HepG2 (cell line): ENCODE results near the gene POU2F1. TPM values are rescaled to one million over a fixed set of nuclear protein-coding genes. Genes with fewer than 3 reads are reported as not detected.

Experiments
- ATAC-seq: fragments of 200-7000 bp; cut with Tn5 transposase; 3 replicates; pipeline ENCODE4 v1.9.1; 2020; ENCODE audit warnings: mild to moderate bottlenecking, moderate library complexity
- BruUV-seq: library from RNA; stranded (reverse); fragments of 400-500 nt; replicated peaks from 2 replicates; lab custom pipeline; 2021; lab: Mats Ljungman, UMichigan
- CTCF ChIA-PET: fragments of 300-600 bp; formaldehyde crosslinking; extraction: SDS; loops from one replicate; lab custom pipeline; 2021; ENCODE audit warnings: low total read pairs, inconsistent platforms, low intra/inter-chr PET ratio; lab: Yijun Ruan, JAX
- POLR2A ChIA-PET: fragments of 350-600 bp; sonication (Branson Sonifier 250); formaldehyde crosslinking; loops from one replicate; lab custom pipeline; 2020; ENCODE audit warnings: antibody characterized with exemption, inconsistent platforms; lab: Yijun Ruan, JAX
- DNase-seq: peaks from one replicate; pipeline ENCODE4 v3.0.0-alpha.2; 2015; ENCODE audit warnings: low spot score
- FAIRE-seq: peaks from 3 replicates; lab custom pipeline; 2011; peaks lifted over from hg19 to GRCh38; lab: Jason Lieb, UNC
- H2AFZ ChIP-seq: one replicate; pipeline ENCODE4 v1.6.1; 2011; ENCODE audit warnings: low read length, inconsistent platforms
- H3K27ac ChIP-seq: fragments of 300-600 bp; 3 replicates; pipeline ENCODE4 v1.8.0; 2011; ENCODE audit warnings: mixed run types, mild to moderate bottlenecking, mixed read lengths, low read length, inconsistent platforms; ENCODE audit not compliant: insufficient read depth; ENCODE audit errors: extremely low read length
- H3K27me3 ChIP-seq, 2 experiments: fragments of 200-600 bp in 1 of 2; 2 replicates in 1 of 2; 3 replicates in 1 of 2; pipeline versions ENCODE4 v1.6.0 to v1.8.0; 2011; ENCODE audit warnings: low read length in 2 of 2, mild to moderate bottlenecking in 2 of 2, moderate library complexity in 2 of 2, inconsistent platforms in 1 of 2; ENCODE audit not compliant: insufficient read depth in 2 of 2, control insufficient read depth in 1 of 2
- H3K36me3 ChIP-seq, 2 experiments: fragments of 200-600 bp in 1 of 2; replicated peaks in 1 of 2; 2 replicates in 1 of 2; 3 replicates in 1 of 2; pipeline versions ENCODE4 v1.5.1 to v1.8.0; 2011; ENCODE audit warnings: low read length in 2 of 2, inconsistent platforms in 1 of 2; ENCODE audit not compliant: insufficient read depth in 2 of 2, control insufficient read depth in 1 of 2
- H3K4me1 ChIP-seq: 2 replicates; pipeline ENCODE4 v1.5.1; 2012; ENCODE audit warnings: low read length, inconsistent platforms; ENCODE audit not compliant: insufficient read depth
- H3K4me2 ChIP-seq: 2 replicates; pipeline ENCODE4 v1.6.0; 2011; ENCODE audit warnings: low read depth, low read length, inconsistent platforms
- H3K4me3 ChIP-seq, 3 experiments: fragments of 200-600 bp in 1 of 3; sonication (generic), shearing (Covaris generic) in 1 of 3; replicated peaks in 1 of 3; 2 replicates each; pipeline ENCODE4 v1.5.1; 2011 to 2016; ENCODE audit warnings: low read length in 3 of 3, inconsistent platforms in 2 of 3, low read depth in 2 of 3, mild to moderate bottlenecking in 2 of 3, control low read depth in 1 of 3, mixed read lengths in 1 of 3; ENCODE audit not compliant: insufficient read depth in 1 of 3
- H3K79me2 ChIP-seq: one replicate; pipeline ENCODE4 v1.6.1; 2011; ENCODE audit warnings: low read length, inconsistent platforms; ENCODE audit not compliant: insufficient read depth
- H3K9ac ChIP-seq: 2 replicates; pipeline ENCODE4 v1.6.0; 2011; ENCODE audit warnings: mild to moderate bottlenecking, low read depth, low read length, inconsistent platforms; ENCODE audit not compliant: insufficient read depth
- H3K9me3 ChIP-seq: 2 replicates; pipeline ENCODE4 v1.5.1; 2012; ENCODE audit warnings: mild to moderate bottlenecking, low read length
- H4K20me1 ChIP-seq: 2 replicates; pipeline ENCODE4 v1.6.0; 2011; ENCODE audit warnings: inconsistent platforms, mild to moderate bottlenecking, low read length, moderate library complexity; ENCODE audit not compliant: insufficient read depth
- HNF4G ChIP-seq, 2 experiments: sonication (generic) in 1 of 2; formaldehyde crosslinking in 1 of 2; IDR thresholded peaks; 2 replicates each; pipeline versions ENCODE4 v1.4.0 to v1.6.1; 2011 to 2020; ENCODE audit warnings: borderline replicate concordance in 2 of 2, low read depth in 2 of 2, mild to moderate bottlenecking in 2 of 2, low read length in 1 of 2, missing genetic modification reagents in 1 of 2, moderate library complexity in 1 of 2
- MEIS2 ChIP-seq: sonication (generic); formaldehyde crosslinking; IDR thresholded peaks from 2 replicates; pipeline ENCODE4 v1.9.0; 2021; ENCODE audit warnings: mild to moderate bottlenecking, missing genetic modification reagents
- NR1H2 ChIP-seq: sonication (generic); formaldehyde crosslinking; IDR thresholded peaks from 2 replicates; pipeline ENCODE4 v1.8.1; 2022; ENCODE audit warnings: low read depth, missing genetic modification reagents, borderline replicate concordance
- PAWR ChIP-seq: sonication (generic); formaldehyde crosslinking; IDR thresholded peaks from 2 replicates; pipeline ENCODE4 v1.4.0; 2020; ENCODE audit warnings: missing genetic modification reagents, mild to moderate bottlenecking, borderline replicate concordance
- REXO4 ChIP-seq: sonication (generic); formaldehyde crosslinking; IDR thresholded peaks from 2 replicates; pipeline ENCODE4 v1.8.0; 2022; ENCODE audit warnings: missing genetic modification reagents, mild to moderate bottlenecking, borderline replicate concordance
- WGBS: methylation state at CpG from one replicate; pipeline ENCODE4 v1.1.6; 2017; ENCODE audit warnings: low lambda C conversion rate; 5-methylcytosine and 5-hydroxymethylcytosine counted together
- in situ Hi-C: cut with HindIII; loops from 2 replicates; pipeline ENCODE4 v1.10.0; 2017; ENCODE audit warnings: low pct_unique_long_range_greater_than_20kb; ENCODE audit not compliant: extremely low pct_ligation_motif_present
- intact Hi-C: fragments of 100-400 bp; cut with micrococcal nuclease; formaldehyde crosslinking; loops from one replicate; pipeline ENCODE4 v1.10.0; 2022; ENCODE audit not compliant: unreplicated experiment
- polyA plus RNA-seq, 8 experiments: library from polyadenylated mRNA; depleted of rRNA in 3 of 8; stranded (reverse) in 7 of 8; unstranded in 1 of 8; fragments of >200 nt; fragmentation: Illumina TruSeq in 4 of 8; extraction: Trizol in 4 of 8; gene quantifications; 2 replicates each; pipeline versions ENCODE4 v1.2.1 to v1.2.3, GENCODE V29; 2011 to 2016; ENCODE audit warnings: low read depth in 4 of 8, missing spikeins in 1 of 8, mixed read lengths in 1 of 8; ENCODE audit not compliant: insufficient read depth in 1 of 8
- total RNA-seq, 5 experiments: library from RNA; depleted of rRNA; stranded (reverse); fragments of >200 nt; fragmentation: Illumina TruSeq; extraction: Trizol; gene quantifications; 2 replicates each; pipeline ENCODE4 v1.2.3, GENCODE V29; 2016; ENCODE audit warnings: low read depth in 1 of 5
- TF ChIP-seq, protein P1 (sequence below): sonication (generic); formaldehyde crosslinking; IDR thresholded peaks from 2 replicates; pipeline ENCODE4 v1.8.1; 2023; ENCODE audit warnings: mild to moderate bottlenecking, moderate library complexity, missing genetic modification reagents
- TF ChIP-seq, protein P2 (sequence below): sonication (generic); formaldehyde crosslinking; IDR thresholded peaks from 2 replicates; pipeline ENCODE4 v1.4.0; 2020; ENCODE audit warnings: low read depth, missing genetic modification reagents
- TF ChIP-seq, protein P3 (sequence below): sonication (generic); formaldehyde crosslinking; IDR thresholded peaks from 2 replicates; pipeline ENCODE4 v1.4.0; 2020; ENCODE audit warnings: mild to moderate bottlenecking, missing genetic modification reagents

Gene POU2F1
- total and polyA plus RNA-seq, 2 of the 13 experiments (the other 11 are each of a cell fraction or from before 2014, with no cell fraction given) = 10.2 to 13.0 TPM

DNA sequence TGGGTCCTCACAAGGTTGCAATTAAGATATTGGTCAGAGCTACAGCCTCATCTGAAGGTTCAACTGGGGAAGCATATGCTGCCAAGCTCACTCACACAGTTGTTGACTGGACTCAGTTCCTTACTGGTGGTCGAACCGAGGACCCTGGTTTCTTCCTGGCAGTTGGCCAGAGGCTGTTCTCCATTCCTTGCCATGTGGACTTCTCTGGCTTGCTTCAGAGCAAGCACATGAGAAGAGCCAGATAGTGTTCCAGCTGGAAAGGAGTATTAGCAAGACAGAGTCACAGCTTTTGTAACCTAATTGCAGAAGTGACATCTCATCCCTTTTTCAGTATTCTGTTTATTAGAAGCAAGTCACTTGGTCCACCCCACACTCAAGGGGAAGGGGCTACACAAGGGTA, 23.6 kb downstream of the POU2F1 start:
- no peak overlapping the region for H3K9ac ChIP-seq
- ATAC-seq (no peak), FAIRE-seq (no peak), DNase-seq (no peak)
- H3K4me3 ChIP-seq = no peak overlapping the region
- H3K4me2 ChIP-seq = no peak overlapping the region
- no peaks in the 10 kb centered on the region for H3K36me3 ChIP-seq
- POLR2A ChIA-PET = interaction anchor here (2.1 kb wide), 1 partner anchor 24 kb away, joined by 5 read pairs; the partner anchor contains the start of gene POU2F1
- H4K20me1 ChIP-seq = no peaks in the 10 kb centered on the region
- H3K4me1 ChIP-seq = peaks cover 4% of the 10 kb centered on the region
- no peaks in the 10 kb centered on the region for H3K27me3 ChIP-seq
- no peak overlapping the region for H3K27ac ChIP-seq
- H2AFZ ChIP-seq = no peak overlapping the region
- in situ Hi-C loops (no loop called here), intact Hi-C loops (no loop called here)
- BruUV-seq = no TSS peak
- H3K79me2 ChIP-seq = peaks cover 50% of the 10 kb centered on the region
- TF ChIP-seq, protein P1, sequence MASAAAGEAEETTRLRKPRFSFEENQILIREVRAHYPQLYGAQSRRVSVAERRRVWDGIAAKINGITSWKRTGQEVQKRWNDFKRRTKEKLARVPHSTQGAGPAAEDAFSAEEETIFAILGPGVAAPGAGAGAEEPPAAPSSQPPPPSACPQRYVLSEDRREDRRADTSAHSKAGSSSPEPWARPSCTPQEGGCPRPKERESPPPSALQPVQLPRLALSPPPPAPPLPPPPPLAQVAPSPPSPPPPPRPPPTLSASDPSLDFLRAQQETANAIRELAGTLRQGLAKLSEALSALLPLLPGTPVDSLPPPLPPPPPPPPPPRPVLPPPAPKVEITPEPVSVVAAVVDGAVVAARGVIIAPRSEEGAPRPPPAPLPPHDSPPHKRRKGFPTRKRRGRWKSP (CRISPR knock-in tag) = no peak
- TF ChIP-seq, protein P2, sequence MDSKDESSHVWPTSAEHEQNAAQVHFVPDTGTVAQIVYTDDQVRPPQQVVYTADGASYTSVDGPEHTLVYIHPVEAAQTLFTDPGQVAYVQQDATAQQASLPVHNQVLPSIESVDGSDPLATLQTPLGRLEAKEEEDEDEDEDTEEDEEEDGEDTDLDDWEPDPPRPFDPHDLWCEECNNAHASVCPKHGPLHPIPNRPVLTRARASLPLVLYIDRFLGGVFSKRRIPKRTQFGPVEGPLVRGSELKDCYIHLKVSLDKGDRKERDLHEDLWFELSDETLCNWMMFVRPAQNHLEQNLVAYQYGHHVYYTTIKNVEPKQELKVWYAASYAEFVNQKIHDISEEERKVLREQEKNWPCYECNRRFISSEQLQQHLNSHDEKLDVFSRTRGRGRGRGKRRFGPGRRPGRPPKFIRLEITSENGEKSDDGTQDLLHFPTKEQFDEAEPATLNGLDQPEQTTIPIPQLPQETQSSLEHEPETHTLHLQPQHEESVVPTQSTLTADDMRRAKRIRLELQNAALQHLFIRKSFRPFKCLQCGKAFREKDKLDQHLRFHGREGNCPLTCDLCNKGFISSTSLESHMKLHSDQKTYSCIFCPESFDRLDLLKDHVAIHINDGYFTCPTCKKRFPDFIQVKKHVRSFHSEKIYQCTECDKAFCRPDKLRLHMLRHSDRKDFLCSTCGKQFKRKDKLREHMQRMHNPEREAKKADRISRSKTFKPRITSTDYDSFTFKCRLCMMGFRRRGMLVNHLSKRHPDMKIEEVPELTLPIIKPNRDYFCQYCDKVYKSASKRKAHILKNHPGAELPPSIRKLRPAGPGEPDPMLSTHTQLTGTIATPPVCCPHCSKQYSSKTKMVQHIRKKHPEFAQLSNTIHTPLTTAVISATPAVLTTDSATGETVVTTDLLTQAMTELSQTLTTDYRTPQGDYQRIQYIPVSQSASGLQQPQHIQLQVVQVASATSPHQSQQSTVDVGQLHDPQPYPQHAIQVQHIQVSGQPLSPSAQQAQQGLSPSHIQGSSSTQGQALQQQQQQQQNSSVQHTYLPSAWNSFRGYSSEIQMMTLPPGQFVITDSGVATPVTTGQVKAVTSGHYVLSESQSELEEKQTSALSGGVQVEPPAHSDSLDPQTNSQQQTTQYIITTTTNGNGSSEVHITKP (CRISPR knock-in tag) = no peak
- TF ChIP-seq, protein P3, sequence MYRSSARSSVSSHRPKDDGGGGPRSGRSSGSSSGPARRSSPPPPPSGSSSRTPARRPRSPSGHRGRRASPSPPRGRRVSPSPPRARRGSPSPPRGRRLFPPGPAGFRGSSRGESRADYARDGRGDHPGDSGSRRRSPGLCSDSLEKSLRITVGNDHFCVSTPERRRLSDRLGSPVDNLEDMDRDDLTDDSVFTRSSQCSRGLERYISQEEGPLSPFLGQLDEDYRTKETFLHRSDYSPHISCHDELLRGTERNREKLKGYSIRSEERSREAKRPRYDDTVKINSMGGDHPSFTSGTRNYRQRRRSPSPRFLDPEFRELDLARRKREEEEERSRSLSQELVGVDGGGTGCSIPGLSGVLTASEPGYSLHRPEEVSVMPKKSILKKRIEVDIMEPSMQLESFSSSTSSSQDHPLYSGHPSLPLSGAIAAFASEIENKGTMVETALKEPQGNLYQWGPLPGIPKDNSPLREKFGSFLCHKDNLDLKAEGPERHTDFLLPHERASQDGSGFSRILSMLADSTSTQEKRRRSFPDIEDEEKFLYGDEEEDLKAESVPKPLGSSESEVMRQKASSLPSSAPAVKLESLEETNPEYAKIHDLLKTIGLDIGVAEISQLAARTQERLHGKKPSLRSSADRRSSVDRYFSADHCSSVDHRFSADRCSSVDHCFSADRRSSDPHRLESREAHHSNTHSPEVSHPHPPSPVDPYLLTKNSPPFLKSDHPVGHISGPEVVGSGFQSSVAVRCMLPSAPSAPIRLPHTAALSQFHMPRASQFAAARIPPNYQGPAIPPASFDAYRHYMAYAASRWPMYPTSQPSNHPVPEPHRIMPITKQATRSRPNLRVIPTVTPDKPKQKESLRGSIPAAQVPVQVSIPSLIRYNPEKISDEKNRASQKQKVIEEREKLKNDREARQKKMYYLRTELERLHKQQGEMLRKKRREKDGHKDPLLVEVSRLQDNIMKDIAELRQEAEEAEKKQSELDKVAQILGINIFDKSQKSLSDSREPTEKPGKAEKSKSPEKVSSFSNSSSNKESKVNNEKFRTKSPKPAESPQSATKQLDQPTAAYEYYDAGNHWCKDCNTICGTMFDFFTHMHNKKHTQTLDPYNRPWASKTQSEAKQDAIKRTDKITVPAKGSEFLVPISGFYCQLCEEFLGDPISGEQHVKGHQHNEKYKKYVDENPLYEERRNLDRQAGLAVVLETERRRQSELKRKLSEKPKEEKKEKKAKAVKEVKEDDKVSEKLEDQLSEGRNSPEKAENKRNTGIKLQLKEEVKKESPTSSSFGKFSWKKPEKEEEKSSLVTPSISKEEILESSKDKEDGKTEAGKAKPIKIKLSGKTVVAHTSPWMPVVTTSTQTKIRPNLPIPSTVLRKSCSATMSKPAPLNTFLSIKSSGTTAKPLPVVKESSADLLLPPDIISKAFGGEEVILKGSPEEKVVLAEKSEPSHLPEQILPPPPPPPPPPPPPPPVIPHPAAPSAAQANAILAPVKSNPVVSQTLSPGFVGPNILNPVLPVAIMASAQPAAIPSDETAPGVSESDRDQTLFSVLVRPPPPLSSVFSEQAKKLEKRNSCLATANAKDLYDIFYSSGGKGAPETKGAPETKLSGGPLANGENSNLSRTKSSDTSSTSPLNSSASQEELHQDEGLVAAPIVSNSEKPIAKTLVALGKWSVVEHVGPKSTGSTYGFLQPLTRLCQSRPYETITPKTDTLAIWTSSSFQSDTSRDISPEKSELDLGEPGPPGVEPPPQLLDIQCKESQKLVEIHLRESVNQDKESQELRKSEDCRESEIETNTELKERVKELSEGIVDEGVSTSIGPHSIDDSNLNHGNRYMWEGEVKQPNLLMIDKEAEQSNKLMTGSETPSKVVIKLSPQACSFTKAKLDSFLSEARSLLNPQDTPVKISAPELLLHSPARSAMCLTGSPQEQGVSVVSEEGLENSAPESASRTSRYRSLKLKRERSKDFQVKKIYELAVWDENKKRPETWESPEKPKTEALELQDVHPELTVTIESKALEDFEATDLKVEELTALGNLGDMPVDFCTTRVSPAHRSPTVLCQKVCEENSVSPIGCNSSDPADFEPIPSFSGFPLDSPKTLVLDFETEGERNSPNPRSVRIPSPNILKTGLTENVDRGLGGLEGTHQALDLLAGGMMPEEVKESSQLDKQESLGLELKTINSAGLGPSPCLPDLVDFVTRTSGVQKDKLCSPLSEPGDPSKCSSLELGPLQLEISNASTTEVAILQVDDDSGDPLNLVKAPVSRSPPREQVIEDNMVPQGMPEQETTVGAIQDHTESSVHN (CRISPR knock-in tag) = no peak
- no peak for TF ChIP-seq PAWR
- TF ChIP-seq MEIS2 (CRISPR knock-in tag) = no peak
- no peak for TF ChIP-seq HNF4G (IDR thresholded peaks at IDR 0.05; ENCODE audit: borderline replicate concordance, low read depth, low read length)
- TF ChIP-seq HNF4G (CRISPR knock-in tag; IDR thresholded peaks at IDR 0.05; ENCODE audit: borderline replicate concordance, low read depth) = no peak
- TF ChIP-seq NR1H2 (CRISPR knock-in tag) = no peak
- no peak for TF ChIP-seq REXO4 (CRISPR knock-in tag)
- TF ChIP-seq, all 625 proteins: peak for 0
- CTCF ChIA-PET = no interaction called here
- WGBS = no CpG with 5 or more reads among the region's 2 CpGs
- H3K9me3 ChIP-seq = no peaks in the 10 kb centered on the region
